HG03196 (cell line): ENCODE results near the gene NCMAP.
"Not testable (repeated sequence)": the region's sequence is repeated elsewhere in the genome, so short reads cannot be mapped to it uniquely, and the experiment has no call there.

Experiments used
- ATAC-seq: cut with Tn5 transposase; IDR thresholded peaks from one replicate; pipeline ENCODE4 v1.9.1; 2021; ENCODE audit not compliant: unreplicated experiment

The NCMAP gene, protein sequence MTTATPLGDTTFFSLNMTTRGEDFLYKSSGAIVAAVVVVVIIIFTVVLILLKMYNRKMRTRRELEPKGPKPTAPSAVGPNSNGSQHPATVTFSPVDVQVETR

DNA sequence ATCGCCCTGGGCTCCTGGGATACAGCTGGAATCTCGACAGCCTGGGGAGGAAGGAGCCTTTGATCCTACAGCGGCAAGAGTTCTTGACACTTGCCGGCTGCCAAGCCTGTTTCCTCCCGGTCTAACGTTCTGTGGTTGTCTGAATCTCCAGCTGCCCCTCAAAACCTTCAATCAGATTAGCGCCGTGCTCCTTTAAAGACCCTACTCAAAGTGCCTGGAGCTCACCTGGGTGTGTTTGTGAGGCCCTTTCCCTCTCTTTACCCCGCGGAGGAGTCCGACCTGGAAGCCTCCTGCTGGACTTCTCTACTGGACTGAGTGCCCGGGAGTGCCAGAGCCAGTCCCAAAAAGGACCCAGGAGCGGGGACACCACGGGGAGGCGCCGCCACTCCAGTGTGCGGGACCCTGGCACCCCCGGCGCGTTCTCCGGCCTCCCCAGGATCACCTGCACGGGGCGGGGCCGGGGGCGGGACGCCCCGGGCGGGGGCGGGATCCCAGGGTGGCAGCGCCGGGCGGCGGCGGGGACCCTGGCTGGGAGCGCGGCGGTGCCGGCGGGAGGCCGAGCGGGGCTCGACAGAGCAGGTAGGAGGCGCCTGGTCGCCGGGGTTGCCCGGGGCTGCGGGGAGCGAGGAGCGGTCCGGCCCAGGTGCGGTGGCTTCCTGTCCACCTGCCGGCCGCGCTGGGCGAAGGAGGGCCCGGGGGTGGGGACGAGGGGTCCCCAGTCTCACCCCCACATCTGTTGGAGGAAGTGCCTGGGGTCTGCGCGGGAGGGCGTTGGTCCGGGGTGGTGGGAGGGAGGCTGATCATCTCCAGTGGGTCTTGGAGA, at the start of gene NCMAP:
Gene NCMAP, plus strand, starts transcription at position 497 of the 823 bp plus-strand sequence. CDS start 39,344 bp downstream, outside the sequence.
- ATAC-seq, result no peak

- ATAC-seq, result no peak
Measured at GRCh38 chr1:24506691-24507381, 49.1 kb upstream of the NCMAP start.

GRCh38 chr1:24507405-24507804, 48.5 kb upstream of the NCMAP start:
- ATAC-seq, result no peak

- ATAC-seq, result no peak
Measured at GRCh38 chr1:24508911-24509310, 47.0 kb upstream of the NCMAP start.

- ATAC-seq, result no peak
Measured at GRCh38 chr1:24513706-24514105, 42.2 kb upstream of the NCMAP start.

DNA sequence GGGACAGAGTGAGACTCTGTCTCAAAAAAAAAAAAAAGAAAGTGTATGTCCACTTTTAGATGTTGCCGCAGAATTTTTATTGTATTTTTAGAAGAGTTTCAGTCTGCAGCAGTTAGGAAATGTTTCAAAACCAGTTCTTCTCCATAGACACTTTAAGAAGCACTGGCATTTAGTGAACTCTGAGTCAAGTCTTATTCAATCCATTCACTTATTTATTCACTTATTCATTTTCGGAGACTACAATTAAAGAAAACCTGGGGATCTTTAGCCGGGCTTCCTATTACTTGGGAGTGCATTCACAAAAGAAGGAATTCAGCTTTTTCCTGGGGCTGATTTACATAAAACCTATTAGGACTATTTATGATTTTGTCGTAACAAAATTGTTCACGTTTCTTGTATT, 40.9 kb upstream of the NCMAP start:
- no peak for ATAC-seq

- ATAC-seq, result not testable (repeated sequence)
Measured at GRCh38 chr1:24515671-24516209, 40.1 kb upstream of the NCMAP start.

- ATAC-seq, result no peak
Measured at GRCh38 chr1:24516506-24516905, 39.4 kb upstream of the NCMAP start.

GRCh38 chr1:24517898-24518297, 38.0 kb upstream of the NCMAP start:
- ATAC-seq, result no peak

GRCh38 chr1:24520282-24520681, 35.6 kb upstream of the NCMAP start:
- ATAC-seq, result not testable (repeated sequence)

DNA sequence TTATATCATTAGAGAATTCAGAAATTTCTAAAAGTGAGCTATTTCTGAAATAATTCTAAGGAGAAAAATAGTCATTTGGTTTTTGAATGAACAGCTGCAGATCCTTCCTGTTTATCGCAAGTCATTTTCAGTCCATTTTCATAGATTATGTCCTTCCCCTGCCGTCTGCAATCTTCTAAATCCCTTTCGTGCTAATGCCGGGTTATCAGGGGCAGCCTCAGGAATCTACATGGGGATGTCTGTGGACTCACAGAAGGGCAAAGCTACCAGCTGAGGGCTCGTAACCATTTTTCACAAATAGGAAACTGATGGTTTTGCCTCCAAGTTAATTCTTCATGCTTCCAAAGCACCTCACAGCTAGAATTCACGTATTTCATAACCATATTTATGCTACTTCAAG, 30.3 kb upstream of the NCMAP start:
- ATAC-seq, result no peak

GRCh38 chr1:24526045-24526444, 29.8 kb upstream of the NCMAP start:
- ATAC-seq, result no peak

- ATAC-seq, result no peak
Measured at GRCh38 chr1:24526940-24527542, 28.8 kb upstream of the NCMAP start.

GRCh38 chr1:24528744-24529143, 27.1 kb upstream of the NCMAP start:
- ATAC-seq, result no peak

- not testable (repeated sequence) for ATAC-seq
Measured at GRCh38 chr1:24529292-24529691, 26.6 kb upstream of the NCMAP start.

- ATAC-seq, result peak; percentile 55
Measured at GRCh38 chr1:24535021-24535424, 20.9 kb upstream of the NCMAP start.

- ATAC-seq, result no peak
Measured at GRCh38 chr1:24535778-24536177, 20.1 kb upstream of the NCMAP start.

GRCh38 chr1:24536391-24536840, 19.5 kb upstream of the NCMAP start:
- no peak for ATAC-seq

DNA sequence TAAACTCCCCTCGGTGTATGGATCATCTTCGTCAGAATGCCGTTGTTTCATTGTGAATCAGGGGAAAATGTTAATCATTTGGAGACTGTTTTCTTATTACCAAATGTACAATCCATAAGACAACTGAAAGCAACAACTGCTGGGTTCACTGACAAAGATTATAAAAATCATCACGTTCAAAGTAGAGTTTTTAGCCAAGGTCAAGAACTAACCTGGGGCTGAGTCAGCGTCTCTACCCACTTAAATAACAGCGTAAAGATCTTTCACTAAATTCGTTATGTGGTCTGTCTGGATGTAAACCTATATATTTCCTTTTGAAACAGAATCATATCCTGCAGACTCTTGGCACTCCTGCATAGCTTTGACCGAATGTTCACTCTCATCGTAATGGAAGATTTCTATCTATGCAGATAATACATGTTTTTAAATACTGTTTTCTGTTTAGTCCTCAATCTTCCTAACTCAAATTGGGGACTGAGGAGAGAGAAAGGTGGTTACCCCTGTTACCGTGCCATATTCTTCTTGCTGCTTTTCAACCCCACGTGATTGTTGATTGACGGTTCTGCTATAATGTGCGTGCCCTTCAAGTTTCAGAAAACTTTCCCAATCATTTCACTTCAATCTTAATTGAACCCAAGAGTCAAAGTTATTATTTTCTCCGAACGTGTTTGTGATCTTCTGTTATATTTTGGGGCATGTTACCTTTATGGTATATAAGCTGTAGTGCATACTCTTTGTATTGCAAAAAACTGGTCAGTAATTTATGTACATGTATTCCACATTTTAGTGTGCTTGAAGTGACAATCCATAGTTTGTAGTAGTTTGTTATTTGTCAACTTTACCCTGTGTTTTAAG, 15.6 kb upstream of the NCMAP start:
- no peak for ATAC-seq
